GM11168 (cell line): ENCODE results near the gene TUT7.

Experiments
- in situ Hi-C: fragments of 300-500 bp; cut with MboI; formaldehyde crosslinking; loops from one replicate; pipeline ENCODE4 v1.12.0; 2022; ENCODE audit warnings: low sequenced_read_pairs; ENCODE audit not compliant: unreplicated experiment

The TUT7 gene

GRCh38 chr9:86262492-86262891 is 91.7 kb downstream of the TUT7 start:
- in situ Hi-C loops: no loop called here

GRCh38 chr9:86259557-86259956 is 94.7 kb downstream of the TUT7 start, which contains the start of gene C9orf153:
Gene C9orf153, minus strand, starts transcription at chr9:86259657. Its CDS starts 30,054 bp downstream, at chr9:86229603.
- in situ Hi-C loops: no loop called here

DNA sequence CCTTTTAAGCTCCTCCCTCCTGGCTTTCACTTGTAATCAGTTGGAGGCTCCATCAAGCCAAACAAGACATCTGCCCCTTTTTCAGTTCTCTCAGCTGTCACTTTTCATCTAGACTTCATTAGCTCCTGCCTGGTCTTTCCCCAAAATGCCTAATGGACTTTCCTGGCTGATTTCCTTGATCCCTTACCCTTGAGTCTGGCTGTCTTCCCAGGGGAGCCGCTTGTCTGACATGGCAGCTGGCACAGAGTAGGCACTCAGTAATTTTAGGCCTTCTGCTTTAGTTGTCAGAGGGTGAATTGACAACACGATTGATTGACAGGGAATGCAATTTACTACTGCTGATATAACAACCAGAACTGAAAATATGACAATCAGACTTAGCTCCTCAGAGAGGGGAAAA is 96.8 kb downstream of the TUT7 start:
- in situ Hi-C loops: no loop called here

DNA sequence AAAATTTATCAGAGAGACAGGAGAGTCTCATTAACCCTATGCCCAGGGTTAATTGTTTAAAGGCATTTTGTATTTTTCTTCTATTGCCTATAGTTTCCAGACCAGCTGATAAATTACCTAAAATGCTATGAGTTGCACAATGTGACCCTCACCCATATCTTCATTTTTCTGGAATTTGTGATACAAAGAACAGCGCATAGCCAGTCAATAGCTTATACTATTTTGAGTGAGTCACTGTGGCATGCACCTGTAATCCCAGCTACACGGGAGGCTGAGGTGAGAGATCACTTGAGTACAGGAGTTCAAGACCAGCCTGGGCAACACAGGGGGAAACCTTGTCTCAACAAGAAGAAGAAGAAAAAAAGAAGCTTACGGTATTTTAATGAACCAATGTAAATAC is 97.6 kb downstream of the TUT7 start:
- in situ Hi-C loops: no loop called here

DNA sequence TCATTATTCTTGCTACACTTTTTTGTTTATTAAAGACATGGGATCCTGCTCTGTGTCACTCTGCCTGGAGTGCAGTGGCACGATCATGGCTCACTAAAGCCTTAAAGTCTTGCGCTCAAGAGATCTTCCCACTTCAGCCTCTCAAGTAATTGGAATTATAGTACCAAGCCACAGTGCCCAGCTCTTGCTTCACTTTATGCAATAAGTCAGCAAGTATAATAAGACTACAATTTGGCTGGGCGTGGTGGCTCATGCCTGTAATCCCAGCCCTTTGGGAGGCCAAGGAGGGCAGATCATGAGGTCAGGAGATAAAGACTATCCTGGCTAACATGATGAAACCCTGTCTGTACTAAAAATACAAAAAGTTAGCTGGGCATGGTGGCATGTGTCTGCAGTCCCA is 100.6 kb downstream of the TUT7 start:
- in situ Hi-C loops: no loop called here

DNA sequence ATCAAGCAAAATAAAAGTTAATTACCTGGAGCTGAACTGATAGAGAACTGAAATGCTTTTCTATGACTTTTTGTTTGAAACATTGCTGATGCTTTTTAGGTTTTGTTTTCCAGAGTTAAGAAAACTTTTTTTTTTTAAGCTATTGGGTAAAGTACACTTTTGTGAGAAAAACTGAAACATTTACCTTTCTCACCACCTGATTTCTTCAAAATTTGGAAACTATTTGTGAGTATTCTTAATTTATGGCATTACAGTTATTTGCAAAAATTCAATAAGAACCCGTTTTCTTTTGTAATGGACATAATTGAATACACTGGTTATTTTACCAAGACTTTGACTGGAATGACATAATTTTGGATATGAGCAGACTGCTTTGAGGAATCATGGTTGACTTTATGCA is 101.3 kb downstream of the TUT7 start:
- in situ Hi-C loops: no loop called here

DNA sequence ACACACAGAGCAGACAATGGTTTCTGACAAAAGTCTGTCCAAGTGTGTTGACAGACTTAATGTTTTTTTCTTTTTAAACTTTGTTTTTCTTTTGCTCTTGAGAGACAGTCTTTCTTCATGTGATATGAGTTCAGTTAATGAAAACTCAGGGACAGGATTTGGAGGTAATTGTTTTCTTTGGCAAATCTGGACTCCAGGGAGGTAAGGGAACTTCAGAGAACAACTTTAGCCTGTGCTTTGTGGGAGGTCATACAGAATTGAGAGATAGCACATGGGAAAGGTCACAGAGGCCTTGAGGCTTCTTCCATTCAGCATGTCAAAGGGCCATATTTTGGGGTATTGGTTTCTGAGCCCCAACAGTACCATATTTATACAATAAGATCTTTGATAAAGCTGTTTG is 104.1 kb downstream of the TUT7 start:
- in situ Hi-C loops: no loop called here

- in situ Hi-C loops: no loop called here
Measured at GRCh38 chr9:86248746-86249145, 105.5 kb downstream of the TUT7 start.

- in situ Hi-C loops: no loop called here
Measured at GRCh38 chr9:86246752-86247161, 107.5 kb downstream of the TUT7 start.

DNA sequence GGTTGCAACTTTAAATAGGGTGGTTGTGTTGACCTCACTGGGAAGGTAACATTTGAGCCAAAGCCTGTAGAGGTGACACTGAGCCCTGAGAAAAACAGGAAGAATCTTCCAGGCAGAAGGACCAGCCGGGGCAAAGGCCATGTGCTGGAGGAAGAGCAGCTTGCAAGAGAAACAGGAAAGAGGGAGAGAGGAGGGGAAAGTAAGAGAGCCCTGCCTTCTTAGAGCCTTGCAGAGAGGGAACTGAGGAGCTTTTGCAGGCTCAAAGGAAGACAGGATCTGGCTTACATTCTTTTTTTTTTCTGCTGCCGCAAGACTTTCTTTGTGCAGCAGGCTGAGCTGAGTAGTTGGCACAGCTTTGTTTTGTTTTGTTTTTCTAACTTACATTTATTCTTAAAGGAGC is 112.1 kb downstream of the TUT7 start:
- in situ Hi-C loops: no loop called here

GRCh38 chr9:86241216-86241615 is 113.0 kb downstream of the TUT7 start:
- in situ Hi-C loops: no loop called here

DNA sequence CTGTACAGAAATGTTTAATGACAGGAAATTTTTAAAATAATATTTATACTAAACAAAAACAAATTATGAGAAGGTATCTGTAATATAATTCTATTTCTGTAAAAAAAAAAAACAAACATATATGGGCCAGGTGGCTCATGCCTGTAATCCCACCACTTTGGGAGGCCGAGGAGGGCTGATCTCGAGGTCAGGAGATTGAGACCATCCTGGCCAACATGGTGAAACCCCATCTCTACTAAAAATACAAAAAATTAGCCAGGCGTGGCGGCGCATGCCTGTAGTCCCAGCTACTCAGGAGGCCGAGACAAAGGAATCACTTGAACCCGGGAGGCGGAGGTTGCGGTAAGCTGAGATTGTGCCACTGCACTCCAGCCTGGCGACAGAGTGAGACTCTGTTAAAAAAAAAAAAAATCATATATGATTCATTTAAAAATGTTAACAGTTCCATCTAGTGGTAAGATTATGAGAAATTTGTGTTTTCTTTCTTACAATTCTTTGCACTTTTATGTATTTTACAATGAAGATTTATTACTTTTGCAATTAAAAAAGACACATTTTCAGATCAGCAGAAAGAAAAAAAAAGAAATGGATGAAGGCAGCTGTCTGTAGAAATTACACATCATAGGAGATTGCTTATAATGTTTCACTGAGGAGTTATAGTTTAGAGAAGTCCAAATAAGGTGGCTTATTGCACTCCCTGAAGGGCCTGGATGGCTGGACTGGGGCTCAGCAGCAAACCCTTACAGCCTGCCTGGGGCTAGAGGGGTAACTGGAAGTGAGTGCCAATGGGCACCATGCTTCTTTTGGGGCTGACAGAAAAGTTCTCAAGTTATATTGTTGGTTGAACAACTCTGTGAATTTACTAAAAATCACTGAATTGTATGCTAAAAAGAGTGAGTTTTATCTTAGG is 115.1 kb downstream of the TUT7 start:
- in situ Hi-C loops: no loop called here
